Neutrophil (primary cell): ENCODE data around the gene DMD.

Experiments used
- H3K27ac ChIP-seq: fragments of 200-600 bp; sonication (generic); 2 replicates; pipeline ENCODE4 v1.5.1; 2016; ENCODE audit warnings: mild to moderate bottlenecking, moderate library complexity
- H3K27me3 ChIP-seq: fragments of 200-600 bp; sonication (generic); 2 replicates; pipeline ENCODE4 v1.6.0; 2016; ENCODE audit warnings: mild to moderate bottlenecking
- H3K36me3 ChIP-seq: fragments of 200-600 bp; sonication (generic); 2 replicates; pipeline ENCODE4 v1.5.1; 2017
- H3K4me1 ChIP-seq, 2 experiments: fragments of 200-600 bp in 1 of 2; sonication (generic) in 1 of 2; 1 replicate in 1 of 2; 2 replicates in 1 of 2; pipeline versions ENCODE4 v1.5.1 to v1.6.1; 2013 to 2016; ENCODE audit warnings: low read depth in 1 of 2, low read length in 1 of 2, mild to moderate bottlenecking in 1 of 2, moderate library complexity in 1 of 2; ENCODE audit not compliant: control insufficient read depth in 1 of 2, insufficient read depth in 1 of 2
- H3K4me3 ChIP-seq, 2 experiments: fragments of 200-600 bp in 1 of 2; sonication (generic) in 1 of 2; 1 replicate in 1 of 2; 2 replicates in 1 of 2; pipeline ENCODE4 v1.5.1; 2013 to 2016; ENCODE audit warnings: low read depth in 1 of 2, low read length in 1 of 2, mild to moderate bottlenecking in 1 of 2, moderate library complexity in 1 of 2
- H3K9me3 ChIP-seq: fragments of 200-600 bp; sonication (generic); 2 replicates; pipeline ENCODE4 v1.5.1; 2016
- CTCF ChIP-seq: fragments of 200-600 bp; sonication (generic); IDR thresholded peaks from 2 replicates; pipeline ENCODE4 v1.5.1; 2016; ENCODE audit warnings: antibody characterized with exemption

Gene DMD

GRCh38 chrX:31179203-31179602 lies 2032.1 kb downstream of the DMD start:
- no peaks in the 10 kb centered on the region for H3K9me3 ChIP-seq
- H3K36me3 ChIP-seq: no peaks in the 10 kb centered on the region
- TF ChIP-seq CTCF: no peak
- H3K4me1 ChIP-seq: no peaks in the 10 kb centered on the region
- H3K27ac ChIP-seq: no peak overlapping the region
- H3K4me3 ChIP-seq: no peak overlapping the region
- H3K27me3 ChIP-seq: no peaks in the 10 kb centered on the region

GRCh38 chrX:31178769-31179125 lies 2032.6 kb downstream of the DMD start:
- no peak for TF ChIP-seq CTCF

GRCh38 chrX:31178064-31178768 lies 2033.1 kb downstream of the DMD start:
- H3K4me3 ChIP-seq: no peak overlapping the region
- H3K9me3 ChIP-seq: no peaks in the 10 kb centered on the region
- H3K36me3 ChIP-seq: no peaks in the 10 kb centered on the region
- no peak overlapping the region for H3K27ac ChIP-seq
- no peaks in the 10 kb centered on the region for H3K4me1 ChIP-seq
- no peak for TF ChIP-seq CTCF
- H3K27me3 ChIP-seq: no peaks in the 10 kb centered on the region

More at GRCh38 chrX:31178769-31179125, 2032.6 kb downstream of the DMD start:
- no peak overlapping the region for H3K4me3 ChIP-seq
- H3K27ac ChIP-seq: no peak overlapping the region
- no peaks in the 10 kb centered on the region for H3K27me3 ChIP-seq
- H3K4me1 ChIP-seq: no peaks in the 10 kb centered on the region
- H3K9me3 ChIP-seq: no peaks in the 10 kb centered on the region
- H3K36me3 ChIP-seq: no peaks in the 10 kb centered on the region

- H3K9me3 ChIP-seq: no peaks in the 10 kb centered on the region
- H3K4me1 ChIP-seq: no peaks in the 10 kb centered on the region
- no peak overlapping the region for H3K27ac ChIP-seq
- H3K27me3 ChIP-seq: no peaks in the 10 kb centered on the region
- no peaks in the 10 kb centered on the region for H3K36me3 ChIP-seq
- no peak overlapping the region for H3K4me3 ChIP-seq
- TF ChIP-seq CTCF: no peak
Measured at GRCh38 chrX:31170792-31171191, 2040.6 kb downstream of the DMD start.

GRCh38 chrX:31168551-31168950 lies 2042.8 kb downstream of the DMD start:
- Histone ChIP-seq H3K36me3 (no peaks in the 10 kb centered on the region), H3K27me3 (no peaks in the 10 kb centered on the region), H3K4me3 (no peak overlapping the region), H3K4me1 (no peaks in the 10 kb centered on the region), H3K9me3 (no peaks in the 10 kb centered on the region), H3K27ac (no peak overlapping the region)
- no peak for TF ChIP-seq CTCF
